ENCODE results near the gene IL22RA2. TPM values are rescaled to one million over a fixed set of nuclear protein-coding genes. Genes with fewer than 3 reads are reported as not detected.

Gene IL22RA2
- total RNA-seq, 1 donor from 2014 or later: not detected

GRCh38 chr6:137145421-137145820 is 28.0 kb downstream of the IL22RA2 start:
- Mint-ChIP-seq H3K27me3 (no peaks in the 10 kb centered on the region), H3K36me3 (ENCODE audit: low read depth) (no peaks in the 10 kb centered on the region), H3K27ac (no peak overlapping the region), H3K4me3 (no peak overlapping the region), H3K4me1 (peaks cover 21% of the 10 kb centered on the region), H3K9me3 (no peaks in the 10 kb centered on the region)
- ATAC-seq (ENCODE audit: low read depth) (no peak), DNase-seq (no peak)
- ChIA-PET CTCF (no interaction called here), POLR2A (no interaction called here)
- TF ChIP-seq CTCF (IDR thresholded peaks at IDR 0.05): no peak
- intact Hi-C loops (cut with micrococcal nuclease): no loop called here

DNA sequence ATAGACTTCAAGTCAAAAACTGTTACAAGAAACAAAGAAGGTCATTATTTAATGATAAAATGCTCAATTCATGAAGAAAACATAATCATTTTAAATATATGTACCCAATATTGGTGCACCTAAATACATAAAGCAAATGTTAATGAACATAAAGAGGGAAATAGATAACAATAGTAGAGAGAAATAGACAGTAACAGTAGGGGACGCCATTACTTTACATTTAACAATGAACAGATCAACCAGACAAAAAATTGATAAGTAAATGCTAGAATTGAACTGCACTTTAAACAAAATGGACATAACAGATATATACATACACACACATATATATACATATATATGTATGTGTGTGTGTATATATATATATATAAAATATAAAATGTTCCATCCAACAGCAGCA is 37.4 kb downstream of the IL22RA2 start:
- CTCF ChIA-PET: no interaction called here
- H3K27me3 Mint-ChIP-seq: no peaks in the 10 kb centered on the region
- H3K36me3 Mint-ChIP-seq (ENCODE audit: low read depth): peaks cover 2% of the 10 kb centered on the region
- TF ChIP-seq CTCF (IDR thresholded peaks at IDR 0.05): no peak
- no peak for DNase-seq
- H3K4me3 Mint-ChIP-seq: no peak overlapping the region
- peaks cover 4% of the 10 kb centered on the region for H3K4me1 Mint-ChIP-seq
- peaks cover 12% of the 10 kb centered on the region for H3K9me3 Mint-ChIP-seq
- POLR2A ChIA-PET: no interaction called here
- no peak for ATAC-seq (ENCODE audit: low read depth)
- intact Hi-C loops (cut with micrococcal nuclease): no loop called here
- no peak overlapping the region for H3K27ac Mint-ChIP-seq

DNA sequence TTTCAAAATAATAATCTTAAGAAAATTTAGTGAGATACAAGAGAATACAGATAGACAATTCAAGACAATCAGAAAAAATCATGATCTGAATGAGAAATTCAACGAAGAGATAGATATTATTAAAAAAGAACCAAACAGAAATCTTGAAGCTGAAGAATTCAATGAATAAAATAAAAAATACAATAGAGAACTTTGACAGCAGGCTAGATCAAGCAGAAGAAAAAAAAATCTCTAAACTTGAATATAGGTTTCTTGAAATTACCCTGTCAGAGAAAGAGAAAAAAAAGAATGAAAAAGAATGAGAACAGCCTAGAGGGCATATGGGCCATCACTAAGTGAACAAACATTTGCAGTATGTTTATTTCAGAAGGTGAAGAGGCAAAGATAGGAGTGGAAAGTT is 39.0 kb downstream of the IL22RA2 start:
- CTCF ChIA-PET: interaction anchor here (1.0 kb wide), 1 partner anchor 32 kb away, joined by 3 read pairs; no protein-coding TSS in a partner anchor
- H3K36me3 Mint-ChIP-seq (ENCODE audit: low read depth): peaks cover 2% of the 10 kb centered on the region
- H3K4me1 Mint-ChIP-seq: peaks cover 4% of the 10 kb centered on the region
- H3K27me3 Mint-ChIP-seq: no peaks in the 10 kb centered on the region
- no peak overlapping the region for H3K4me3 Mint-ChIP-seq
- H3K9me3 Mint-ChIP-seq: peaks cover 12% of the 10 kb centered on the region
- intact Hi-C loops (cut with micrococcal nuclease): no loop called here
- H3K27ac Mint-ChIP-seq: no peak overlapping the region
- ATAC-seq (ENCODE audit: low read depth) (no peak), DNase-seq (no peak)
- POLR2A ChIA-PET: no interaction called here
- no peak for TF ChIP-seq CTCF (IDR thresholded peaks at IDR 0.05)

DNA sequence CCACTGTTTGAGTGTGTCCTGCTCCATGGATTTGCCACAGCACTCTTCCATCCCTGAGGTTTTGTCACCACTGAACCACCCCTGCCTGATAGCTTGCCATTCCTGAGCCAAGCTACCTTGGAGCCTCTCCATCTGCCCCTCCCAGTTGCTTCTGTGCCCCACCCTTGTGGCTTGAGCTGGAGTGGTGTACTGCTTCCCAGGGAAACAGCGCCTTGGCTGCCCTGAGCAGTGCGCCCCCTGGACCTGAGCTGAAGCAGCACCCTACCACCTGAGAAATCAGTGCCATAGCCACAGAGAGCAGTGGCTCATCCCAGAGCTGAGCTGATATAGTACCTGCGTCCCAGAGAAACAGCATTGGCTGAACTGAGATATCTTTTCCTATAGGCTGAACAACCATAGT is 40.3 kb downstream of the IL22RA2 start:
- H3K36me3 Mint-ChIP-seq (ENCODE audit: low read depth): peaks cover 2% of the 10 kb centered on the region
- peak overlapping the region; percentile 30 for H3K27ac Mint-ChIP-seq
- H3K4me3 Mint-ChIP-seq: no peak overlapping the region
- DNase-seq (no peak), ATAC-seq (ENCODE audit: low read depth) (no peak)
- POLR2A ChIA-PET: no interaction called here
- H3K4me1 Mint-ChIP-seq: peaks cover 4% of the 10 kb centered on the region
- no peak for TF ChIP-seq CTCF (IDR thresholded peaks at IDR 0.05)
- CTCF ChIA-PET: interaction anchor here (0.6 to 0.9 kb wide), 2 partner anchors 12 to 85 kb away, joined by 3 to 4 read pairs; no protein-coding TSS in a partner anchor
- intact Hi-C loops (cut with micrococcal nuclease): no loop called here
- peaks cover 18% of the 10 kb centered on the region for H3K9me3 Mint-ChIP-seq
- H3K27me3 Mint-ChIP-seq: no peaks in the 10 kb centered on the region

DNA sequence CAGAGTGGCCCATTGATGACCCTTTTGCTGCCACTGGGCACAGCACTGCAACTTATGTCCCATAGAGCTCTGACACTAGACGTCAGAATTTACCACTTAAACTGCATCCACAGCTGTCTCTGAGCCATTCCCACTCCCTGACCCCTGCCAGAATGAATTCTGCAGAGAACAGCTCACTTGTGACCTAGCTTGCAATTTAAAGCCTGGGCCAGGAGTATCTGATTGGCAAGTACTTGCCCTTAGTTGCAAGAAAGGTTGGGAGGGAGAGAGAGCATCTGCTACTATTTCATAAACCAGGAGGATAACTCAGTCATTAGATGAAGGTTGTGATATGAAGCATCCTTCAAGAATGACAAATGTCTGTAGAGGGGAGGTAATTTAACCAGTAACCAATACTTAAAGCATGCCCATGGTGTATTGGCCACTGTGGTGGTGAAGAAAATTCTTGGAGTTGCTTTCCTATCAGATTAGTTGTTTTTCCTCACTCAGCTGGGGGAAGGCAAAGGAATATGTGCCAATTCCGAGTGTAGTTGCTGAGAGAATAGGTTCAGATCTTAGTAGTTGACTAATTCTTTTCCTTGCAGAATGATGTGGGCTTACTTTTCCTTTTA is 46.5 kb downstream of the IL22RA2 start:
- CTCF ChIA-PET: interaction anchor here (1.4 kb wide), 1 partner anchor 33 kb away, joined by 3 read pairs; no protein-coding TSS in a partner anchor
- no peak overlapping the region for H3K27ac Mint-ChIP-seq
- no peaks in the 10 kb centered on the region for H3K36me3 Mint-ChIP-seq (ENCODE audit: low read depth)

More for the DNA sequence above, 46.5 kb downstream of the IL22RA2 start:
- TF ChIP-seq CTCF (IDR thresholded peaks at IDR 0.05): no peak
- no peaks in the 10 kb centered on the region for H3K27me3 Mint-ChIP-seq
- no peak for DNase-seq
- H3K4me3 Mint-ChIP-seq: no peak overlapping the region
- H3K9me3 Mint-ChIP-seq: peaks cover 7% of the 10 kb centered on the region
- peaks cover 31% of the 10 kb centered on the region for H3K4me1 Mint-ChIP-seq
- intact Hi-C loops (cut with micrococcal nuclease): no loop called here
- no peak for ATAC-seq (ENCODE audit: low read depth)
- POLR2A ChIA-PET: no interaction called here

Data from activated B cell treated with CpG ODN at 0.5 μM for 24 hours (primary cell).